Measurements from ENCODE around the gene ZNF775. TPM values are rescaled to one million over a fixed set of nuclear protein-coding genes. Genes with fewer than 3 reads are reported as not detected.

ZNF775 gene
- polyA plus RNA-seq, 1 experiment = 2.2 TPM

GRCh38 chr7:150410680-150411346, 31.7 kb downstream of the ZNF775 start:
- H3K27me3 ChIP-seq (ENCODE audit: control insufficient read depth, insufficient read depth, low read length) = no peaks in the 10 kb centered on the region
- DNase-seq (ENCODE audit: low read depth, low spot score) = no peak
- H3K4me3 ChIP-seq (ENCODE audit: low read depth, low read length) = no peak overlapping the region
- ChIA-PET CTCF (interaction anchor here (0.9 kb wide), 1 partner anchor 10 kb away, joined by 3 read pairs; no protein-coding TSS in a partner anchor), POLR2A (interaction anchor here (1.1 kb wide), 1 partner anchor 17 kb away, joined by 3 read pairs; no protein-coding TSS in a partner anchor)
- H3K27ac ChIP-seq (ENCODE audit: low read depth, low read length) = no peak overlapping the region
- no peaks in the 10 kb centered on the region; the same call in 1 of the 2 replicates for H3K9me3 ChIP-seq (ENCODE audit: control insufficient read depth, insufficient read depth, low read length)
- TF ChIP-seq, protein P1, sequence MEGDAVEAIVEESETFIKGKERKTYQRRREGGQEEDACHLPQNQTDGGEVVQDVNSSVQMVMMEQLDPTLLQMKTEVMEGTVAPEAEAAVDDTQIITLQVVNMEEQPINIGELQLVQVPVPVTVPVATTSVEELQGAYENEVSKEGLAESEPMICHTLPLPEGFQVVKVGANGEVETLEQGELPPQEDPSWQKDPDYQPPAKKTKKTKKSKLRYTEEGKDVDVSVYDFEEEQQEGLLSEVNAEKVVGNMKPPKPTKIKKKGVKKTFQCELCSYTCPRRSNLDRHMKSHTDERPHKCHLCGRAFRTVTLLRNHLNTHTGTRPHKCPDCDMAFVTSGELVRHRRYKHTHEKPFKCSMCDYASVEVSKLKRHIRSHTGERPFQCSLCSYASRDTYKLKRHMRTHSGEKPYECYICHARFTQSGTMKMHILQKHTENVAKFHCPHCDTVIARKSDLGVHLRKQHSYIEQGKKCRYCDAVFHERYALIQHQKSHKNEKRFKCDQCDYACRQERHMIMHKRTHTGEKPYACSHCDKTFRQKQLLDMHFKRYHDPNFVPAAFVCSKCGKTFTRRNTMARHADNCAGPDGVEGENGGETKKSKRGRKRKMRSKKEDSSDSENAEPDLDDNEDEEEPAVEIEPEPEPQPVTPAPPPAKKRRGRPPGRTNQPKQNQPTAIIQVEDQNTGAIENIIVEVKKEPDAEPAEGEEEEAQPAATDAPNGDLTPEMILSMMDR (IDR thresholded peaks at IDR 0.05; ENCODE audit: low read depth, low read length) = no peak

GRCh38 chr7:150411606-150412005, 32.5 kb downstream of the ZNF775 start:
- TF ChIP-seq, protein P1 (IDR thresholded peaks at IDR 0.05; ENCODE audit: low read depth, low read length) = no peak
- POLR2A ChIA-PET = no interaction called here
- DNase-seq (ENCODE audit: low read depth, low spot score) = no peak

GRCh38 chr7:150412016-150412415, 32.9 kb downstream of the ZNF775 start:
- ChIA-PET CTCF (interaction anchor here (0.6 kb wide), 1 partner anchor 1407 kb away, joined by 4 read pairs; no protein-coding TSS in a partner anchor), POLR2A (no interaction called here)
- Histone ChIP-seq H3K27ac (ENCODE audit: low read depth, low read length) (no peak overlapping the region), H3K9me3 (ENCODE audit: control insufficient read depth, insufficient read depth, low read length) (no peaks in the 10 kb centered on the region; the same call in 1 of the 2 replicates), H3K4me3 (ENCODE audit: low read depth, low read length) (no peak overlapping the region), H3K27me3 (ENCODE audit: control insufficient read depth, insufficient read depth, low read length) (no peaks in the 10 kb centered on the region)
- TF ChIP-seq, protein P1 (IDR thresholded peaks at IDR 0.05; ENCODE audit: low read depth, low read length) = no peak
- DNase-seq (ENCODE audit: low read depth, low spot score) = no peak

More at GRCh38 chr7:150411606-150412005, 32.5 kb downstream of the ZNF775 start:
- Histone ChIP-seq H3K27ac (ENCODE audit: low read depth, low read length) (no peak overlapping the region), H3K4me3 (ENCODE audit: low read depth, low read length) (no peak overlapping the region), H3K27me3 (ENCODE audit: control insufficient read depth, insufficient read depth, low read length) (no peaks in the 10 kb centered on the region), H3K9me3 (ENCODE audit: control insufficient read depth, insufficient read depth, low read length) (no peaks in the 10 kb centered on the region; the same call in 1 of the 2 replicates)
- CTCF ChIA-PET = no interaction called here

- ChIA-PET POLR2A (no interaction called here), CTCF (interaction anchor here (0.6 to 0.9 kb wide), 2 partner anchors 9 to 1407 kb away, joined by 3 to 4 read pairs; no protein-coding TSS in a partner anchor)
- TF ChIP-seq, protein P1 (IDR thresholded peaks at IDR 0.05; ENCODE audit: low read depth, low read length) = no peak
- no peaks in the 10 kb centered on the region for H3K9me3 ChIP-seq (ENCODE audit: control insufficient read depth, insufficient read depth, low read length)
- H3K27ac ChIP-seq (ENCODE audit: low read depth, low read length) = no peak overlapping the region
- H3K27me3 ChIP-seq (ENCODE audit: control insufficient read depth, insufficient read depth, low read length) = no peaks in the 10 kb centered on the region
- H3K4me3 ChIP-seq (ENCODE audit: low read depth, low read length) = no peak overlapping the region
- DNase-seq (ENCODE audit: low read depth, low spot score) = no peak
These were observed 33.7 kb downstream of the ZNF775 start for GRCh38 chr7:150412518-150413488.
